Measurements from ENCODE around the gene POLN. TPM values are rescaled to one million over a fixed set of nuclear protein-coding genes. Genes with fewer than 3 reads are reported as not detected.
A peak's percentile ranks its signal among the peaks of the same experiment; 100 is the strongest.

POLN gene
- polyA plus RNA-seq, 2 of the 4 experiments (the other 2 are of a cell fraction) = 2.4 to 2.9 TPM

DNA sequence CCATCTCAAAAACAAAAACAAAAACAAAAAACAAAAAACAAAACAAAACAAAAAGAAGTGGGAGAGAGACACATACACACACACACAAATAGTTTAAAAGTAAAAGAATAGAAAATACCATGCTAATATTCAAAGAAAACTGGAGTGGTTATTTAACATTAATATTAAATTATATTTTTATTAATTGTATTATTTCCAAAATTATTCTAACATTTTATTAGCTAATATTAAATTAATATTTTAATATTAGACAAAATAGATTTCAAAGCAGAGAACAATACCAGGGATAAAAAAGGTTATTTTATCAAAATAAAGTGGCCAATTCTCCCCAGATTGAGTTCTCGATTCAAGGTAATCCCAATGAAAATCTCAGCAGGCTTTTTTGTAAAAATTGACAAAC is 91.8 kb downstream of the POLN start:
- DNase-seq (ENCODE audit: low read depth in 1 of 2, low spot score in 1 of 2) (no peak), ATAC-seq (no peak), FAIRE-seq (no peak)
- no peak overlapping the region for H3K27ac ChIP-seq
- 82% methylated on average over 1 of the region's 1 CpG for WGBS (ENCODE audit: missing lambda C conversion rate)
- TF ChIP-seq TFCP2L1 (CRISPR knock-in tag; IDR thresholded peaks at IDR 0.05) = no peak
- no peak for TF ChIP-seq HOXA7 (CRISPR knock-in tag; IDR thresholded peaks at IDR 0.05)
- TF ChIP-seq POLR2A (IDR thresholded peaks at IDR 0.05; ENCODE audit: low read length) = no peak
- TF ChIP-seq NR3C1 (IDR thresholded peaks at IDR 0.05) = no peak
- no peak for TF ChIP-seq MAZ (IDR thresholded peaks at IDR 0.05; ENCODE audit: borderline replicate concordance, low read depth, low read length)
- TF ChIP-seq, protein P1, sequence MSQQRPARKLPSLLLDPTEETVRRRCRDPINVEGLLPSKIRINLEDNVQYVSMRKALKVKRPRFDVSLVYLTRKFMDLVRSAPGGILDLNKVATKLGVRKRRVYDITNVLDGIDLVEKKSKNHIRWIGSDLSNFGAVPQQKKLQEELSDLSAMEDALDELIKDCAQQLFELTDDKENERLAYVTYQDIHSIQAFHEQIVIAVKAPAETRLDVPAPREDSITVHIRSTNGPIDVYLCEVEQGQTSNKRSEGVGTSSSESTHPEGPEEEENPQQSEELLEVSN (IDR thresholded peaks at IDR 0.05; ENCODE audit: borderline replicate concordance, low read depth) = no peak
- TF ChIP-seq, protein P2, sequence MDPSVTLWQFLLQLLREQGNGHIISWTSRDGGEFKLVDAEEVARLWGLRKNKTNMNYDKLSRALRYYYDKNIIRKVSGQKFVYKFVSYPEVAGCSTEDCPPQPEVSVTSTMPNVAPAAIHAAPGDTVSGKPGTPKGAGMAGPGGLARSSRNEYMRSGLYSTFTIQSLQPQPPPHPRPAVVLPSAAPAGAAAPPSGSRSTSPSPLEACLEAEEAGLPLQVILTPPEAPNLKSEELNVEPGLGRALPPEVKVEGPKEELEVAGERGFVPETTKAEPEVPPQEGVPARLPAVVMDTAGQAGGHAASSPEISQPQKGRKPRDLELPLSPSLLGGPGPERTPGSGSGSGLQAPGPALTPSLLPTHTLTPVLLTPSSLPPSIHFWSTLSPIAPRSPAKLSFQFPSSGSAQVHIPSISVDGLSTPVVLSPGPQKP (IDR thresholded peaks at IDR 0.05; ENCODE audit: low read depth, low read length) = no peak
- no peak for TF ChIP-seq FOXS1 (CRISPR knock-in tag; IDR thresholded peaks at IDR 0.05)
- TF ChIP-seq, protein P3, sequence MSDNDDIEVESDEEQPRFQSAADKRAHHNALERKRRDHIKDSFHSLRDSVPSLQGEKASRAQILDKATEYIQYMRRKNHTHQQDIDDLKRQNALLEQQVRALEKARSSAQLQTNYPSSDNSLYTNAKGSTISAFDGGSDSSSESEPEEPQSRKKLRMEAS (IDR thresholded peaks at IDR 0.05) = no peak
- no peaks in the 10 kb centered on the region for H3K4me1 ChIP-seq
- ChIA-PET POLR2A (no interaction called here), CTCF (interaction anchor here (1.8 kb wide), 1 partner anchor 94 kb away, joined by 4 read pairs; no protein-coding TSS in a partner anchor)
- no peak overlapping the region for H3K4me2 ChIP-seq
- no peaks in the 10 kb centered on the region for H3K9me3 ChIP-seq
- H3K4me3 ChIP-seq = no peak overlapping the region

DNA sequence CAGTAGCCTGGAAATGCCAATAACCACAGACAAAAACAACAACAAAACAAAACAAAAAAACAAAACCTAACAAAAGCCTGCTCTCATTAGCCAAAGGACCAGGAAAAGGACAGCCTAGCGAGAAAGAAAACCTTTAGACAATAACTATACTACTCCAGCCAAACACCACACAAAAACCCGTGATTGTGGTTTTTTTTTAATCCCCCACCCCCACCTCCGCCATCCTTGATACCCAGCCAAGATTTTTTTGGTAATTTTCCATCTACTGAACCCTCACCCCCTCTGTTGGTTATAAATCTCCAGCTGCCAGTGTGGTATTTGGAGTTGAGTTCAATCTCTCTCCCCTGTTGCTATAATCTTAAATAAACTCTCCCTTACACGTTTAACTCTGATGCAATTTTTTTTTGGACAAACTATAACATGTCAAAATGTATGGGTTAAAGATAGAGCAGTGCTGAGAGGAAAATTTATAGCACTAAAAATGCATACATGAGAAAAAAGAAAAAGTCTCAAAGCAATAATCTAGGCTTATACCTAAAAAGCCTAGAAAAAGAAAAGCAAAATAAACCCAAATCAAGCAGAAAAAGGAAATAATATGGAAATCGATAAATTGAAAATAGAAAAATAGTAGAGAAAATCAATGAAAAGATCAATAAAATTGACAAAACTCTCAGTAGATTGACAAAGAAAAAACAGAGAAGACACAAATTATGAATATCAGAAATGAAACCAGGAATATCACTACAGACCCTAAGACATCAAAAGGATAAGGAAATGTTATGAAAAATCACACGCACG is 99.1 kb downstream of the POLN start:
- ChIA-PET POLR2A (no interaction called here), CTCF (no interaction called here)
- DNase-seq (ENCODE audit: low read depth in 1 of 2, low spot score in 1 of 2) (no peak), ATAC-seq (no peak), FAIRE-seq (no peak)
- TF ChIP-seq NFE2L2 (conservative IDR thresholded peaks at IDR 0.05; ENCODE audit: low read length) (no peak), ZSCAN20 (CRISPR knock-in tag; IDR thresholded peaks at IDR 0.05) (no peak), EP300 (IDR thresholded peaks at IDR 0.05) (no peak), ESRRA (IDR thresholded peaks at IDR 0.05; ENCODE audit: borderline replicate concordance, low read length) (no peak)
- peak overlapping the region; percentile 28; the same call in 1 of the 3 replicates for H3K4me2 ChIP-seq
- 66% methylated on average over 7 of the region's 7 CpGs for WGBS (ENCODE audit: missing lambda C conversion rate)
- H3K4me3 ChIP-seq = no peak overlapping the region
- 0 out of 6 replicates have a peak overlapping the region, but pooled peaks of 1 of the 2 experiments have one; percentile 33 for H3K27ac ChIP-seq
- H3K4me1 ChIP-seq = peaks cover 10% of the 10 kb centered on the region
- H3K9me3 ChIP-seq = no peaks in the 10 kb centered on the region

DNA sequence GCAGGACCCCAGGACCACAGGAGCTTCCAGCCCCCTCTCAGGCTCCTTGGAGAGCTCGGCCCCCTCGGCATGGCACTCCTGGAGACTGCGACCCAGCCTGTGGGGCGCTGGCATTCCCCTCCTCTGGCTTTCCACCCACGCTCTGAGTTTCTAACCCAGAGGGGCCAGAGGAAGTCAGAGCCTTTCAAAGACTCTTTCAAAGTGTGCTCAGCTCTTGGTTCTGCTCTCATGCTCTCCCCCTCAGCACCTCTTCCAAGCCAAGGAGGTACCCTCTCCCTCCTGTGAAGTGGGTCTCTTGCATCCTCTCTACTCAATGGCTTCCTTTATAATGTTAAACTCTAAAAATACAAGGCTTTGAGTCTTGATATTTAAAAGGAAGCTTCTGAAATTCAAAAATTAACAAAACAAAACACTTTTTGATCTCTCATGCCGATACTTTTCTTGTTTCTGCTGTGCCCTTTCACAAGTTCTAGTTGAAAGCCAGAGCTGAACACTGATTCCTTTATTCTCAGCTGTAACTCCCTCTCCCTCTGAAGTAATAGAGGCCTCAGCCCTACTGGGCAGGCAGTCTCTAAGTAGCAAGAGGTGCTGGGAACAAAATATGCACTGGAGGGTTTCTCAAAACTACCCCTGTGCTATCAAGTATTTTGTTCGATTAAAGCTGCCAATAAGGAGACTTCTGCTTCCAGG is 100.0 kb downstream of the POLN start:
- H3K4me3 ChIP-seq = no peak overlapping the region
- 0 out of 6 replicates have a peak overlapping the region, but pooled peaks of 1 of the 2 experiments have one; percentile 33 for H3K27ac ChIP-seq
- no peaks in the 10 kb centered on the region for H3K9me3 ChIP-seq
- POLR2A ChIA-PET = no interaction called here
- DNase-seq (ENCODE audit: low read depth in 1 of 2, low spot score in 1 of 2) (no peak), FAIRE-seq (no peak), ATAC-seq (no peak)
- no peak overlapping the region for H3K4me2 ChIP-seq
- peaks cover 10% of the 10 kb centered on the region for H3K4me1 ChIP-seq
- WGBS (ENCODE audit: missing lambda C conversion rate) = 80% methylated on average over 7 of the region's 7 CpGs
- CTCF ChIA-PET = interaction anchor here (1.0 kb wide), 1 partner anchor 78 kb away, joined by 3 read pairs; no protein-coding TSS in a partner anchor
- TF ChIP-seq RARB (CRISPR knock-in tag; IDR thresholded peaks at IDR 0.05) = no peak
- TF ChIP-seq CBX8 (IDR thresholded peaks at IDR 0.05) = no peak
- TF ChIP-seq, protein P4, sequence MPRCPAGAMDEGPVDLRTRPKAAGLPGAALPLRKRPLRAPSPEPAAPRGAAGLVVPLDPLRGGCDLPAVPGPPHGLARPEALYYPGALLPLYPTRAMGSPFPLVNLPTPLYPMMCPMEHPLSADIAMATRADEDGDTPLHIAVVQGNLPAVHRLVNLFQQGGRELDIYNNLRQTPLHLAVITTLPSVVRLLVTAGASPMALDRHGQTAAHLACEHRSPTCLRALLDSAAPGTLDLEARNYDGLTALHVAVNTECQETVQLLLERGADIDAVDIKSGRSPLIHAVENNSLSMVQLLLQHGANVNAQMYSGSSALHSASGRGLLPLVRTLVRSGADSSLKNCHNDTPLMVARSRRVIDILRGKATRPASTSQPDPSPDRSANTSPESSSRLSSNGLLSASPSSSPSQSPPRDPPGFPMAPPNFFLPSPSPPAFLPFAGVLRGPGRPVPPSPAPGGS (IDR thresholded peaks at IDR 0.05) = no peak
- no peak for TF ChIP-seq HOXB5 (CRISPR knock-in tag; IDR thresholded peaks at IDR 0.05)
- TF ChIP-seq, protein P5, sequence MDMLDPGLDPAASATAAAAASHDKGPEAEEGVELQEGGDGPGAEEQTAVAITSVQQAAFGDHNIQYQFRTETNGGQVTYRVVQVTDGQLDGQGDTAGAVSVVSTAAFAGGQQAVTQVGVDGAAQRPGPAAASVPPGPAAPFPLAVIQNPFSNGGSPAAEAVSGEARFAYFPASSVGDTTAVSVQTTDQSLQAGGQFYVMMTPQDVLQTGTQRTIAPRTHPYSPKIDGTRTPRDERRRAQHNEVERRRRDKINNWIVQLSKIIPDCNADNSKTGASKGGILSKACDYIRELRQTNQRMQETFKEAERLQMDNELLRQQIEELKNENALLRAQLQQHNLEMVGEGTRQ (IDR thresholded peaks at IDR 0.05) = no peak
- TF ChIP-seq ZNF302 (CRISPR knock-in tag; IDR thresholded peaks at IDR 0.05) = no peak
- TF ChIP-seq FOSB (CRISPR knock-in tag; IDR thresholded peaks at IDR 0.05) = no peak
- TF ChIP-seq, protein P6, sequence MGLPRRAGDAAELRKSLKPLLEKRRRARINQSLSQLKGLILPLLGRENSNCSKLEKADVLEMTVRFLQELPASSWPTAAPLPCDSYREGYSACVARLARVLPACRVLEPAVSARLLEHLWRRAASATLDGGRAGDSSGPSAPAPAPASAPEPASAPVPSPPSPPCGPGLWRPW (IDR thresholded peaks at IDR 0.05) = no peak
- TF ChIP-seq HEYL (CRISPR knock-in tag; IDR thresholded peaks at IDR 0.05) = no peak
- no peak for TF ChIP-seq NR3C1 (IDR thresholded peaks at IDR 0.05)
- TF ChIP-seq CBX2 (IDR thresholded peaks at IDR 0.05; ENCODE audit: borderline replicate concordance, low read depth) = no peak
- no peak for TF ChIP-seq HDAC2 (IDR thresholded peaks at IDR 0.05)
- no peak for TF ChIP-seq JUNB (IDR thresholded peaks at IDR 0.05)
- TF ChIP-seq CHD4 (IDR thresholded peaks at IDR 0.05; ENCODE audit: borderline replicate concordance) = no peak
- TF ChIP-seq EHF (CRISPR knock-in tag; IDR thresholded peaks at IDR 0.05) = no peak
- no peak for TF ChIP-seq TFCP2L1 (CRISPR knock-in tag; IDR thresholded peaks at IDR 0.05)
- TF ChIP-seq EHMT2 (IDR thresholded peaks at IDR 0.05; ENCODE audit: low read depth) = no peak
- no peak for TF ChIP-seq GATA3 (IDR thresholded peaks at IDR 0.05; ENCODE audit: borderline replicate concordance)
- no peak for TF ChIP-seq RFX5 (IDR thresholded peaks at IDR 0.05)
